Measurements from ENCODE around the gene ZNF304.
"Not testable (repeated sequence)": the region's sequence is repeated elsewhere in the genome, so short reads cannot be mapped to it uniquely, and the experiment has no call there.

DNA sequence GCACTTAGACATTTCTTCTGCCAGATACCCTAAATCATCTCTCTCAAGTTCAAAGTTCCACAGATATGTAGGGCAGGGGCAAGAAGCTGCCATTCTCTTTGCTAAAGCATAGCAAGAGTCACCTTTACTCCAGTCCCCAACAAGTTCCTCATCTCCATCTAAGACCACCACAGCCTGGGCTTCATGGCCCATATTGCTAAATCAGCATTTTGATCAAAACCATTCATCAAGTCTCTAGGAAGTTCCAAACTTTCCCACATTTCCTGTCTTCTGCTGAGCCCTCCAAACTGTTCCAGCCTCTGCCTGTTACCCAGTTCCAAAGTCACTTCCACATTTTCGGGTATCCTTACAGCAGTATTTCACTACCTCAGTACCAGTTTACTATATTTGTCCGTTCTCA, 23.6 kb downstream of the ZNF304 start:
- not testable (repeated sequence) for TF ChIP-seq POLR2A (IDR thresholded peaks at IDR 0.05; ENCODE audit: extremely low read depth, insufficient read length); MYC (IDR thresholded peaks at IDR 0.05; ENCODE audit: low read depth, low read length)
- TF ChIP-seq, protein P1, sequence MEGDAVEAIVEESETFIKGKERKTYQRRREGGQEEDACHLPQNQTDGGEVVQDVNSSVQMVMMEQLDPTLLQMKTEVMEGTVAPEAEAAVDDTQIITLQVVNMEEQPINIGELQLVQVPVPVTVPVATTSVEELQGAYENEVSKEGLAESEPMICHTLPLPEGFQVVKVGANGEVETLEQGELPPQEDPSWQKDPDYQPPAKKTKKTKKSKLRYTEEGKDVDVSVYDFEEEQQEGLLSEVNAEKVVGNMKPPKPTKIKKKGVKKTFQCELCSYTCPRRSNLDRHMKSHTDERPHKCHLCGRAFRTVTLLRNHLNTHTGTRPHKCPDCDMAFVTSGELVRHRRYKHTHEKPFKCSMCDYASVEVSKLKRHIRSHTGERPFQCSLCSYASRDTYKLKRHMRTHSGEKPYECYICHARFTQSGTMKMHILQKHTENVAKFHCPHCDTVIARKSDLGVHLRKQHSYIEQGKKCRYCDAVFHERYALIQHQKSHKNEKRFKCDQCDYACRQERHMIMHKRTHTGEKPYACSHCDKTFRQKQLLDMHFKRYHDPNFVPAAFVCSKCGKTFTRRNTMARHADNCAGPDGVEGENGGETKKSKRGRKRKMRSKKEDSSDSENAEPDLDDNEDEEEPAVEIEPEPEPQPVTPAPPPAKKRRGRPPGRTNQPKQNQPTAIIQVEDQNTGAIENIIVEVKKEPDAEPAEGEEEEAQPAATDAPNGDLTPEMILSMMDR (IDR thresholded peaks at IDR 0.05; ENCODE audit: low read depth, low read length), result not testable (repeated sequence)
